ENCODE results near the gene ARHGDIG.
A peak's percentile ranks its signal among the peaks of the same experiment; 100 is the strongest.
"Not testable (repeated sequence)": the region's sequence is repeated elsewhere in the genome, so short reads cannot be mapped to it uniquely, and the experiment has no call there.

Gene ARHGDIG

GRCh38 chr16:264440-264951 lies 15.9 kb upstream of the ARHGDIG start:
- no peak for DNase-seq

DNA sequence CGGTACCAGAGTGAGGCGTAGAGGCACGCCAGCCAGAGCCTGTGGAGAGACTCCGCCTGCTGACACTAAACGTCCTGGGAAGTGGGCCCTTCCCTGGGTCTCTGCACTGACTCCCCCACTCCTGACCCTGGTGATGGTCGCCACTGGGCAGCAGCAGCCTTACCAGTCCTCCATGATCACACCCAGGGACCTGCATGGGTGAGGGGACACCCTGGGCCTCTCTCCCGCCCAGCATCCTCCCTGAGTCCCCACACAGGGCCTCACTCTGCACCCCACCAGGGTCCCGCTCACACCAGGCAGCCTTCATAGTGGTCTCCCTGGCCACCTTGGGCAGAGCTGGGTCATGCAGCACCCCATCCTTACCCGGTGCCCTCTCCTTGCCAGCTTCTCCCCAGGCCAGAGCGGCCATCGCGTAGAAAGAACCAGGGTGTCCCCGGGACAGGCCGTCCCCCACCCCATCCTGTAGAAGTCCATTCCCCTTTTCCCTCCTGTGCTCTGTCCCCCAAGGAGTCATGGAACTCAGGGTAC lies 15.3 kb upstream of the ARHGDIG start:
- DNase-seq, result no peak

GRCh38 chr16:265711-266110 lies 14.7 kb upstream of the ARHGDIG start:
- no peak for DNase-seq

DNA sequence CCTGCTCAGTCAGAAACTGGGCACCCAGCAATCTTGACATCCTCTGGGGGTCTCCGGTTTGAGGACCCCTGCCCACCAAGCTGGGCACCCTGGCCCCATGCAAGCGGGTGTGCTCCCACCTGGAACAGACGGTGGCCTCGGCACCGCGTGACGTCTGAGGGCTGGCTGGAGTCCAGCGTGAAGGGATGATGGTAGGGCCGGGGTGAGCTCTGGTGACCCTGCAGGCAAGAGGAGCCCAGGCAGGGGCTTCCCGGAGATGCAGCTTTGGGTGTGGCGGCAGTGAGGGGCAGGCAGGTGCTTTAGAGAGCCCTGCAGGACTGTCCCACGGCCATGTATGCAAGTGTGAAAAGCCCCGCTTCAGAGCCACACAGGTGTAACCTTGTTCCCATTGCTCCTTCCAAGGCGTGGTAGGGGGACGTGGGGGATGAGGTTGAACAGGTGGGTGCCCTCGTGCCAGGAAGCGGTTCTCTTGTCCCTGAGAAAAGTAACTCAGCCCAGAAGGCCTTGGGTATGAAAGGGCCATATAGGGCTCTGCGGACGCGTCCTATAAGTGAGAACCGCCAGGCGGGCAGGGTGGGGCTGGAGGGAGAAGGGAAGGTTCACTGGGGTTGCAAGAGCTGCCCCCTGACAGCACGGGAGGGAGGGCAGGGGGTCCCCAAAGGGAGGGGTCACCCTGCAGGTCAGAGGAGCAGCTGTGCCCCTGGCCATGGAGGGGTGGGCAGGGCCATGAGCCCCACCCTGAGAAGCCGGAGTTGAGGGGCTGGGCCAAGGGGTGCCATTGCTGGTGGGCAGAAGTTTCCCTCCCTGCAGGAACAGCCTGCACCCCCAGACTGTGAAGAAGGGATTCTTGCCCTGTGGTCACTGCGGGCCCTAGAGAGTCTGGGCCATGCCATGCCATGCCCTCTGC lies 13.9 kb upstream of the ARHGDIG start:
- DNase-seq, result no peak

DNA sequence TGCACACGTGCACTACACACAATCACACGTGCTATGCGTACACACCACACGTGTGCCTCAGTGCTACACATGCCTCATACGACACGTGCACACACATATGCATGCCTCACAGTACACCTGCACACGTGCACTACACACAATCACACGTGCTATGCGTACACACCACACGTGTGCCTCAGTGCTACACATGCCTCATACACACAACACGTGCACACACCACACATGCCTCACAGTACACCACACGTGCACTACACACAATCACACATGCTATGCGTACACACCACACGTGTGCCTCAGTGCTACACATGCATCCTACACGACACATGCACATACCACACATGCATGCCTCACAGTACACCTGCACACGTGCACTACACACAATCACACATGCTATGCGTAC lies 12.8 kb upstream of the ARHGDIG start:
- DNase-seq, result not testable (repeated sequence)

- no peak for DNase-seq
Observed at GRCh38 chr16:268141-269053, 12.0 kb upstream of the ARHGDIG start.

DNA sequence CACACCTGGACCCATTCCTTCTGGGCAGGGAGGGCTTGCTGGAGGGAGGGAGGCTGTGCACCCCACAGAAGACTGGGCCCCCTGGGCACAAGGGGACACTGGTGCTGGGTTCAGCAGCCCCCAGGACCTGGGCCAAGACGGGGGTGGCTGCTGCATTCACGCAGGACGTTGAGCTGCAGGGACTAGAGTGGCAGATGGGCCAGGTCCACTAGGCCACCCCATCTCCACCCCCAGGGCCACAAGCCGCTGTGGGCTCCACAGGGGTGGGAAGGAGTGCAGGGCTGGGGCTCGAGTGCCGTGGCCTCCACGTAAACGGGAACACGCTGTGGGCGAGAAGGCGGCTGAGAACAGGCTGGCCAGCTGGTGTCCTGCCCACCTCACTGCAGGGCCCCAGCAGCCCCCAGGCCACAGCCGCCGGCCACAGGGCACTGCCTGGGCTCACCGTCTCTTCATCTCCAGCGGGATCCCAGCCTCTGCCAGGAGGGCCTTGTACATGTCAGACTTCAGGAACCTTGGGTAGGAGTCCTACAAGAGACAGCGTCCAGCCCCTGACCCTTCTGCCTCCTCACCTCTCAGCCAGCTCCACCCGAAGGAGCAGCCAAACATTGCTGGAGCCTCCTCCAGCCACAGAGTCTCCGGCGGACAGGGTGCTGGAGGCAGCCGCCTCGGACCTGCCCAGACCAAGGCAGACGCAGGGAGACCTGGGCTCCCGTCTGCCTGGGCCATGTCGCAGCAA lies 11.2 kb upstream of the ARHGDIG start:
- DNase-seq, result no peak

- no peak for DNase-seq
Observed at GRCh38 chr16:270381-271255, 9.8 kb upstream of the ARHGDIG start.

GRCh38 chr16:272633-273546 lies 7.5 kb upstream of the ARHGDIG start:
- DNase-seq, result no peak

GRCh38 chr16:273547-274421 lies 6.6 kb upstream of the ARHGDIG start:
- DNase-seq, result no peak

- peak; percentile 65 for DNase-seq
Observed at GRCh38 chr16:275041-275641, 5.2 kb upstream of the ARHGDIG start.

GRCh38 chr16:275786-276232 lies 4.6 kb upstream of the ARHGDIG start, which contains the start of gene RGS11:
Gene RGS11, minus strand, starts transcription at chr16:275944. Its CDS starts 33 bp downstream, at chr16:275911.
- DNase-seq, result no peak

- DNase-seq, result no peak
Observed at GRCh38 chr16:276426-277077, 3.8 kb upstream of the ARHGDIG start.

- no peak for DNase-seq
Observed at GRCh38 chr16:278863-279366, 1.5 kb upstream of the ARHGDIG start.

GRCh38 chr16:279531-279930 lies 860 bp upstream of the ARHGDIG start:
- no peak for DNase-seq

DNA sequence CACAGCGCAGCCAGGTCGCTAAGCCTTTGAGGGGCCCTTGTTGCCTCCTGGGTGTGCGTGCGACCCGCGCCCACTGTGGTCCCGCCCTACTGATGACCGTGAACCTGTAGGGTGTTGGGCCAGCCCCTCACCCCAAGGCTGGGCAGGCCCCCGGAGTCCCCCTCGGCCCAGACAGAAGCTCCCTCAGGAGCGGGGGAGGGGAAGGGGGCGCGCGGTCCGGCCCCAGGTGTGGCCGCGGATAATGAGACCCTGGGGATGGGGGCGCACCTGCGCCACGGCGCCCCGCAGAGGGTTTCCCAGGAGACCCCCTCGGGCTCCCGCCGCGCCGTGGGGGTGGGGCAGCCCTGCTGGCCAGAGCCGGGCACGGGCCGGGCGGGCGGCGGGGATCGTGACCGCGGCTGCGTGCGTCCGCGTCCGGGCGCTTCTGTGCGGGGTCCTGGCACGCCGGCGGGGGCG lies 358 bp upstream of the ARHGDIG start:
- no peak for DNase-seq

DNA sequence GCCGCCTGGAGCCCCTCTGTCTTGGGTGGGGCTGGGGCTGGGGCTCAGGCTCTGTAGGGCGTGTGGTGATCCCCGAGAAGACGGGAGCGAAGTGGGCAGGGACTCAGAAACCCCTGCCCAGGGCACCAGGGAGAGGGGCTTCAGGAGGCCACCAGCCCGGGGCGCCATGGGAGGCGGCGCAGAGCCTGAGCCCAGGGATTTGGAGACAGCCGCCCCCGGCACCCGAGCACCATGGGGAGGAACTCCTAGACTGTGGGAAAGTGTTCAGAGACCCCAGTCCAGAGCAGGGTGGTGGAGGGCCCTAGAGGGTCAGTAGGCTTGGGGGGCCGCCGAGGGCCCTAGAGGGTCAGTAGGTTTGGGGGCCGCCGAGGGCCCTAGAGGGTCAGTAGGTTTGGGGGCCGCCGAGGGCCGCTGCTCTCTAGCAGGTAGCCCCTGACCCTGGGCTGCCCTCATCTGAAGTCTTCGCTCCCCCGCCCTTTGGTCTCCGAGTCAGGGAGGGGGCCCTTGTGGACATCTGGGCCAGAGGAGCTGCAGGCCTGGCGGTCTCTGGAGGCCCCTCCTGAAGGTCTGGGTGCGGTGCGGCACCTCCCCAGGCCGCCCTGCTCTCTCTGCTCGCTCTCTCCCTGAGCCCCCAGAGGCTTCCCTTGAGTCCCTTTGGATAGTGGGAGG lies 734 bp downstream of the ARHGDIG start:
- DNase-seq, result no peak
